ENCODE measurements around the gene C2orf69. TPM values are rescaled to one million over a fixed set of nuclear protein-coding genes. Genes with fewer than 3 reads are reported as not detected.
A peak's percentile ranks its signal among the peaks of the same experiment; 100 is the strongest.

The C2orf69 gene
- total RNA-seq, 2 donors from 2014 or later: 16.3 to 24.6 TPM

DNA sequence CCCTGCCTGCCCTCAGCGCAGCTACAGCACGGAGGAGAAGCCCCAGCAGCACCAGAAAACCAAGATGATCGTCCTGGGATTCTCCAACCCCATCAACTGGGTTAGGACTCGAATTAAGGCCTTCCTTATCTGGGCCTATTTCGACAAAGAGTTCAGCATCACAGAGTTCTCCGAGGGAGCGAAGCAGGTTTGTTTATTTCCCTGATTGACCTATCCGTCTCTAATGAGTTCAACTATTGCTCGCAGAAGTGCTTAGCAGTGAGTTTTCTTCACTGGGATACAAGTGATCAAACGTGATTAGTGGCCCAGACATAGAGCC, 44.9 kb downstream of the C2orf69 start:
- WGBS, 2 experiments (ENCODE audit: insufficient coverage in 1 of 2, insufficient read length in 1 of 2): 1 to 2% methylated on average over 8 to 10 of the region's 10 CpGs
- Histone ChIP-seq H3K4me1 (ENCODE audit: control insufficient read depth, insufficient read depth, low read length) (no peaks in the 10 kb centered on the region), H3K9ac (ENCODE audit: extremely low read depth, low read length, poor library complexity, severe bottlenecking) (peak overlapping the region; percentile 77), H3K36me3 (ENCODE audit: control insufficient read depth, insufficient read depth, low read length) (peaks cover 44% of the 10 kb centered on the region), H3K4me3 (ENCODE audit: low read length) (peak overlapping the region; percentile 99), H3K27me3 (ENCODE audit: control insufficient read depth, insufficient read depth, low read length, poor library complexity, severe bottlenecking) (no peaks in the 10 kb centered on the region), H3K9me3 (ENCODE audit: control insufficient read depth, low read length) (no peaks in the 10 kb centered on the region), H3K27ac (ENCODE audit: low read depth, low read length) (peak overlapping the region; percentile 93)
- Mint-ChIP-seq H3K4me3 (peak overlapping the region; percentile 96), H3K36me3 (ENCODE audit: low read depth) (peaks cover 40% of the 10 kb centered on the region), H3K9me3 (no peaks in the 10 kb centered on the region), H3K27me3 (ENCODE audit: insufficient read depth) (no peaks in the 10 kb centered on the region), H3K4me1 (peaks cover 13% of the 10 kb centered on the region), H3K27ac (peak overlapping the region; percentile 100)
- DNase-seq: no peak
- TF ChIP-seq, protein P1, sequence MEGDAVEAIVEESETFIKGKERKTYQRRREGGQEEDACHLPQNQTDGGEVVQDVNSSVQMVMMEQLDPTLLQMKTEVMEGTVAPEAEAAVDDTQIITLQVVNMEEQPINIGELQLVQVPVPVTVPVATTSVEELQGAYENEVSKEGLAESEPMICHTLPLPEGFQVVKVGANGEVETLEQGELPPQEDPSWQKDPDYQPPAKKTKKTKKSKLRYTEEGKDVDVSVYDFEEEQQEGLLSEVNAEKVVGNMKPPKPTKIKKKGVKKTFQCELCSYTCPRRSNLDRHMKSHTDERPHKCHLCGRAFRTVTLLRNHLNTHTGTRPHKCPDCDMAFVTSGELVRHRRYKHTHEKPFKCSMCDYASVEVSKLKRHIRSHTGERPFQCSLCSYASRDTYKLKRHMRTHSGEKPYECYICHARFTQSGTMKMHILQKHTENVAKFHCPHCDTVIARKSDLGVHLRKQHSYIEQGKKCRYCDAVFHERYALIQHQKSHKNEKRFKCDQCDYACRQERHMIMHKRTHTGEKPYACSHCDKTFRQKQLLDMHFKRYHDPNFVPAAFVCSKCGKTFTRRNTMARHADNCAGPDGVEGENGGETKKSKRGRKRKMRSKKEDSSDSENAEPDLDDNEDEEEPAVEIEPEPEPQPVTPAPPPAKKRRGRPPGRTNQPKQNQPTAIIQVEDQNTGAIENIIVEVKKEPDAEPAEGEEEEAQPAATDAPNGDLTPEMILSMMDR (conservative IDR thresholded peaks at IDR 0.05): no peak

DNA sequence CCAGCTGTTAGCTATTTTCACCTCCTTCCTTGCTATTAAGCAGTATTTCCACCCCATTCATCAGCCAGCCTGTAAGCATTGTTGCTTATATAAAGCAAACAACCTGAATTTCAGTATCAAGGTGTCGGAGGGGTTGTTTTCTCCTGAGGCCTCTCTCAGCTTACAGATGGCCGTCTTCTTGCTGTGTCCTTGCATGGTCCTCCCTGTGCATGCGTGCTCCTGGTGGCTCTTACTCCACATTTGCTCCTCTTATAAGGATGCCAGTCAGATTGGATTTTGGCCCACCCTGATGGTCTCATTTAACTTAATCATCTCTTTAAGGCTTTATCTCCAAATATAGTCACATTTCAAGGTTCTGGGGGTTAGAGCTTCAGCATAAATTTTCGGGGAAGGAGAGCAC, 46.9 kb downstream of the C2orf69 start:
- Histone ChIP-seq H3K36me3 (ENCODE audit: control insufficient read depth, insufficient read depth, low read length) (peaks cover 53% of the 10 kb centered on the region), H3K4me3 (ENCODE audit: low read length) (peak overlapping the region; percentile 99), H3K9me3 (ENCODE audit: control insufficient read depth, low read length) (no peaks in the 10 kb centered on the region), H3K4me1 (ENCODE audit: control insufficient read depth, insufficient read depth, low read length) (no peaks in the 10 kb centered on the region), H3K27ac (ENCODE audit: low read depth, low read length) (no peak overlapping the region), H3K27me3 (ENCODE audit: control insufficient read depth, insufficient read depth, low read length, poor library complexity, severe bottlenecking) (no peaks in the 10 kb centered on the region), H3K9ac (ENCODE audit: extremely low read depth, low read length, poor library complexity, severe bottlenecking) (no peak overlapping the region)
- TF ChIP-seq, protein P1 (conservative IDR thresholded peaks at IDR 0.05): no peak
- Mint-ChIP-seq H3K36me3 (ENCODE audit: low read depth) (peaks cover 43% of the 10 kb centered on the region), H3K9me3 (no peaks in the 10 kb centered on the region), H3K27me3 (ENCODE audit: insufficient read depth) (no peaks in the 10 kb centered on the region), H3K4me1 (peaks cover 13% of the 10 kb centered on the region), H3K4me3 (peak overlapping the region; percentile 96), H3K27ac (no peak overlapping the region)
- DNase-seq: no peak
- WGBS, 2 experiments (ENCODE audit: insufficient coverage in 1 of 2, insufficient read length in 1 of 2): 94% methylated on average over 4 of the region's 4 CpGs

DNA sequence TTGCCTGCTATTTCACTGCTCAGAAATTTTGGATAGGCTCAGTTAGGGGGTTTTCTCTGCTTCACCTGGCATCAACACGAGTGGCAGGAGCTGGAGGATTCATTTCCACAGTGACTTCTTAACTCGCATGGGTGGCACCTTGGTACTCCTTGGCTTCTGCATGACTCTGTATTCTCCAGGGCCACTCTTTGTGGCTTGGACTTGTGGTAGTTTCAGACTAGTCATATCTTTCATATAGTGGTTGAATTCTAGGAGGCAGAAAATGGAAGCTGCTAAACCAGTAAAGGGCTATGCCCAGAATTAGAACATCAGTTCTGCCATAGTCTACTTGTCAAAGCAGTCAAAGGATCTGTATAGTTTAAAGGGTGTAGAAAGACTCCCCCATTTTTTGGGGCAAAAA, 51.1 kb downstream of the C2orf69 start:
- peaks cover 61% of the 10 kb centered on the region for H3K36me3 Mint-ChIP-seq (ENCODE audit: low read depth)
- no peak overlapping the region for H3K27ac ChIP-seq (ENCODE audit: low read depth, low read length)
- no peak overlapping the region for H3K4me3 Mint-ChIP-seq
- WGBS, 2 experiments (ENCODE audit: insufficient coverage in 1 of 2, insufficient read length in 1 of 2): 92 to 100% methylated on average over 2 of the region's 2 CpGs
- H3K36me3 ChIP-seq (ENCODE audit: control insufficient read depth, insufficient read depth, low read length): peaks cover 82% of the 10 kb centered on the region
- no peaks in the 10 kb centered on the region for H3K9me3 Mint-ChIP-seq
- TF ChIP-seq, protein P1 (conservative IDR thresholded peaks at IDR 0.05): no peak
- DNase-seq: no peak
- no peaks in the 10 kb centered on the region for H3K9me3 ChIP-seq (ENCODE audit: control insufficient read depth, low read length)
- H3K27ac Mint-ChIP-seq: no peak overlapping the region
- H3K27me3 ChIP-seq (ENCODE audit: control insufficient read depth, insufficient read depth, low read length, poor library complexity, severe bottlenecking): no peaks in the 10 kb centered on the region
- no peak overlapping the region for H3K9ac ChIP-seq (ENCODE audit: extremely low read depth, low read length, poor library complexity, severe bottlenecking)
- no peaks in the 10 kb centered on the region for H3K4me1 ChIP-seq (ENCODE audit: control insufficient read depth, insufficient read depth, low read length)
- H3K4me3 ChIP-seq (ENCODE audit: low read length): no peak overlapping the region
- no peaks in the 10 kb centered on the region for H3K4me1 Mint-ChIP-seq
- no peaks in the 10 kb centered on the region for H3K27me3 Mint-ChIP-seq (ENCODE audit: insufficient read depth)

Measured in endodermal cell (in vitro differentiated cells).